Kidney epithelial cell (primary cell): ENCODE data around the gene TRIM38. TPM values are rescaled to one million over a fixed set of nuclear protein-coding genes. Genes with fewer than 3 reads are reported as not detected.

ENCODE experiments used
- DNase-seq: peaks from one replicate; pipeline ENCODE4 v3.0.0-alpha.2; 2010; ENCODE audit warnings: low read depth
- H3K27me3 ChIP-seq: 2 replicates; pipeline ENCODE4 v1.6.0; 2011; ENCODE audit warnings: low read length; ENCODE audit not compliant: control insufficient read depth, insufficient read depth
- H3K36me3 ChIP-seq: 2 replicates; pipeline ENCODE4 v1.5.1; 2011; ENCODE audit warnings: low read length; ENCODE audit not compliant: control insufficient read depth, insufficient read depth
- H3K4me3 ChIP-seq: 2 replicates; pipeline ENCODE4 v1.5.1; 2011; ENCODE audit warnings: low read depth, mild to moderate bottlenecking, control low read depth, low read length
- total RNA-seq: library from RNA; depleted of rRNA; stranded (reverse); fragments of >200 nt; gene quantifications from 2 replicates; pipeline ENCODE4 v1.2.3, GENCODE V29; 2015
- TF ChIP-seq, protein P1 (sequence below): IDR thresholded peaks from 2 replicates; pipeline ENCODE4 v1.5.1; 2011; ENCODE audit warnings: mild to moderate bottlenecking, moderate library complexity, low read length, control low read depth, inconsistent platforms; ENCODE audit not compliant: insufficient read depth, poor library complexity, severe bottlenecking

Gene TRIM38
- total RNA-seq, 1 donor from 2014 or later: 4.5 TPM

DNA sequence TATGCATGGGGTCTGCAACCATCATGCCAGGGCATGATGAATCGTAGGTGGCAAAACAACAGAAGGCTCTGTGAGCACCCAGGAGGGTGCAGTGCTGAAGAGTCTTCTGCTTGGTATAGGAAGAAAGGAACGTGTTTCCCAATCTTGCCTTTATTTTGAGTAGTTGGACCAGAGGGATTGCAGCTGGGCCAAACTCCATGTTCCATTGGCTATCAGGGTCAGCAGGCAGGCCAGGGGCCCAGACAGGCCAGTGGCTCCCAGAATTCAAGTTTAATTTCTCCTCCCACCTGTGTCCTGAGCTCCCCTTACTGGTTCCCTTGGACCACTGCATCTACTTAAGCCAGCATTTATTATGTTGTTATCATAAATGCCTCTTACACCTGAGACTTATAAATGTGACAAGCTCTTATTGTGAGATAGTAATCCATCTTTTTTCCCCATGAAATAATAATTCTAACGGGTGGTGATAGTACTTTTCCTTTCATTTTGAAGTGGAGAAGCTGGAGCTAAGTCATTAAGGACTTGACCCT is 918 bp upstream of the TRIM38 start:
- TF ChIP-seq, protein P1, sequence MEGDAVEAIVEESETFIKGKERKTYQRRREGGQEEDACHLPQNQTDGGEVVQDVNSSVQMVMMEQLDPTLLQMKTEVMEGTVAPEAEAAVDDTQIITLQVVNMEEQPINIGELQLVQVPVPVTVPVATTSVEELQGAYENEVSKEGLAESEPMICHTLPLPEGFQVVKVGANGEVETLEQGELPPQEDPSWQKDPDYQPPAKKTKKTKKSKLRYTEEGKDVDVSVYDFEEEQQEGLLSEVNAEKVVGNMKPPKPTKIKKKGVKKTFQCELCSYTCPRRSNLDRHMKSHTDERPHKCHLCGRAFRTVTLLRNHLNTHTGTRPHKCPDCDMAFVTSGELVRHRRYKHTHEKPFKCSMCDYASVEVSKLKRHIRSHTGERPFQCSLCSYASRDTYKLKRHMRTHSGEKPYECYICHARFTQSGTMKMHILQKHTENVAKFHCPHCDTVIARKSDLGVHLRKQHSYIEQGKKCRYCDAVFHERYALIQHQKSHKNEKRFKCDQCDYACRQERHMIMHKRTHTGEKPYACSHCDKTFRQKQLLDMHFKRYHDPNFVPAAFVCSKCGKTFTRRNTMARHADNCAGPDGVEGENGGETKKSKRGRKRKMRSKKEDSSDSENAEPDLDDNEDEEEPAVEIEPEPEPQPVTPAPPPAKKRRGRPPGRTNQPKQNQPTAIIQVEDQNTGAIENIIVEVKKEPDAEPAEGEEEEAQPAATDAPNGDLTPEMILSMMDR: no peak
- Histone ChIP-seq H3K36me3 (peaks cover 2% of the 10 kb centered on the region), H3K4me3 (no peak overlapping the region), H3K27me3 (no peaks in the 10 kb centered on the region)
- DNase-seq: no peak

DNA sequence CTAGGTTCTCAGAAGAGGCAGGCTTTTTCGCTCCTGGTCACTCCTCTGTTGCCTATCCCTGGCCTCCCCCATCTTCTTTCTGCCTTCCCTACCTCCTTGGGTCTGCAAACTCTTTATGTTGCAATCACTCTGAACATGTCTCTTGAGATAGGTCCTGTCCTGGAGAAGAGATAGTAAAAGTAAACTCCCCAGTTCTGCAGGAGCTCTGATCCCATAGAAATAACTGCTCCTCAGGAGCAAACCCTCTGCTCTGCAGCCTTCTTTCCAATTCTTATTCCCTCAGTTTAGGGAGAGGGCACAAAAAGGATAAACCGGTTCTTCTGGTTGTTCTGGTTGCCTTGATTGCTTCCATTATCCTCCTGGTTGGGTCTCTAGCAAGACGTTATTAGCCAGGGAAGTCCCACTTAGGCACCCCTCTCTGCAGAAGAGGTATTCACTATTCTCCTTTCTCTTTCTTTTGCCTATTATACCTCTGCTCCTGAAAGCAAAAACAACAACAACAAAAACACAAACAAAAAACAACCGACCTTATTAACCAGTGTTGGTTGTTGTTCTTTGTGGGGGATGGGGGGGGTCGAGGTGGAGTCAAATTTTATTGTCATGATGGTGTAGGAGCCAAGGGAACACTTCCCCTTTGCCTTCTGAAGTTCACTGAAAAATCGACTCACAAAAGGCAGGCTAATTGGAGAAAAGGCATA is 973 bp downstream of the TRIM38 start:
- no peak for DNase-seq
- peak overlapping the region; percentile 68 for H3K4me3 ChIP-seq
- no peaks in the 10 kb centered on the region for H3K27me3 ChIP-seq
- H3K36me3 ChIP-seq: peaks cover 2% of the 10 kb centered on the region
- TF ChIP-seq, protein P1: no peak

DNA sequence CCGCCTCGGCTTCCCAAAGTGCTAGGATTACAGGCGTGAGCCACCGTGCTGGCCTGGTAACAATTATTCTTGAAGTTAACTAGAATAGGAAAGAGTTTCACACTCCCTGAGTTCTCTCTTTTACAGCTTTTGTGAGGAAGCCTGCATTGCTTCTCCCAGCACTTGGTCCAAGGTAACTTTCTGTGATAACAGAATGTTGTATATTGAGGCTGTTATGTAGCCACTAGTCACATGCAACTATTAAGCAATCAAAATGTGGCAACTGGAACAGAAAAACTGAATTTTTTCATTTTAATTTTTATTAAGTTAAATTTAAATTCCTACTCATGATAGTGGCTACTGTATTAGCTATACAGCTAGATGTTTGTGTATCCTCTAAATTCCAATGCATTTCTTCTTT is 2.5 kb downstream of the TRIM38 start:
- TF ChIP-seq, protein P1: no peak
- no peaks in the 10 kb centered on the region for H3K27me3 ChIP-seq
- H3K36me3 ChIP-seq: peaks cover 2% of the 10 kb centered on the region
- H3K4me3 ChIP-seq: no peak overlapping the region
- DNase-seq: no peak

DNA sequence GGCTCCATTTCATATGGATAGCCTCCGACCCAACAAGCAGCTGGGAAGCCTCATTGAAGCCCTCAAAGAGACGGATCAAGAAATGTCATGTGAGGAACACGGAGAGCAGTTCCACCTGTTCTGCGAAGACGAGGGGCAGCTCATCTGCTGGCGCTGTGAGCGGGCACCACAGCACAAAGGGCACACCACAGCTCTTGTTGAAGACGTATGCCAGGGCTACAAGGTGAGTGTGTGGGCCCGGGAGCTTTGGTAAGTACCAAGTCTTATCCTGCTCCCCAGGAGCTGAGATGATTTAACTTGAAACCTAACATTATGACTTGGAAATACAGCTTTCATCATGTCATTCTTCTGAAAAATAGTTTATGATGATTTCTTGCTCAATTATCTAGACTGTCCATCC is 4.1 kb downstream of the TRIM38 start:
- TF ChIP-seq, protein P1: no peak
- H3K4me3 ChIP-seq: no peak overlapping the region
- H3K27me3 ChIP-seq: no peaks in the 10 kb centered on the region
- no peak for DNase-seq
- peaks cover 2% of the 10 kb centered on the region for H3K36me3 ChIP-seq

DNA sequence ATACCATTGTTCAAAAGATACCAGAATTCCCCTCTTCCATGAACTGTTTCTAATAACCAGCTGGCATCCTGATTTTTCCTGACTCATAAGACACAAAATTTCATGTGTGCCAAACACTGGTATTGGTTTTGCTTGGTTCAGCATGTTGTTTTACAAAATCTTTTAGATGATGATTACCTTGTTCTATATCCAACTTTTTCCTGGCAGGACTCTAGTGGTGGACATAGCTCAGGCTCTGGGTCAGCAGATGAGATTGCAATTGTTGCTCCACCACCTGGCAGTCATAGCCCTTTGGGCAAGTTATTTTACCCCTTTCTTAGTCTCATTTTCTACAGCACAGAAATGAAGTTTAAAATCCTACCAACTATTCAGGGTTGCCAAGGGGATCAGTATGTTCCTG is 6.2 kb downstream of the TRIM38 start:
- TF ChIP-seq, protein P1: no peak
- Histone ChIP-seq H3K4me3 (no peak overlapping the region), H3K27me3 (no peaks in the 10 kb centered on the region), H3K36me3 (peaks cover 2% of the 10 kb centered on the region)
- no peak for DNase-seq
